A673 (cell line): Measurements from ENCODE around the gene SHISA8.

Experiments
- CTCF ChIP-seq: fragments of 300-800, 200-600 bp; sonication (generic); conservative IDR thresholded peaks from 2 replicates; pipeline ENCODE4 v1.5.1; 2017; ENCODE audit warnings: low read depth, mild to moderate bottlenecking, antibody characterized with exemption, low read length, moderate library complexity, mixed read lengths
- EZH2 ChIP-seq: fragments of 200-600 bp; sonication (generic); IDR thresholded peaks from 2 replicates; pipeline ENCODE4 v1.6.1; 2017; ENCODE audit warnings: borderline replicate concordance, low read depth, mild to moderate bottlenecking, mixed read lengths, antibody characterized with exemption, low read length; ENCODE audit not compliant: poor library complexity, severe bottlenecking

GRCh38 chr22:41908411-41909309 is 6.2 kb downstream of the SHISA8 start:
- TF ChIP-seq CTCF (no peak), EZH2 (no peak)
